Chondrocyte (in vitro differentiated cells): ENCODE data around the gene SLC39A5. TPM values are rescaled to one million over a fixed set of nuclear protein-coding genes. Genes with fewer than 3 reads are reported as not detected.
"Not testable (repeated sequence)": the region's sequence is repeated elsewhere in the genome, so short reads cannot be mapped to it uniquely, and the experiment has no call there.

Experiments used
- DNase-seq: peaks from one replicate; pipeline ENCODE4 v3.0.0; 2021; ENCODE audit warnings: mixed read lengths, low spot score
- H3K27ac Mint-ChIP-seq: one replicate; pipeline ENCODE4 v1.8.0; 2021; ENCODE audit warnings: mild to moderate bottlenecking, moderate library complexity, mixed read lengths; ENCODE audit not compliant: unreplicated experiment
- H3K27me3 Mint-ChIP-seq: 2 replicates; pipeline ENCODE4 v1.8.0; 2021; ENCODE audit warnings: low read depth, mixed read lengths
- H3K36me3 Mint-ChIP-seq: 2 replicates; pipeline ENCODE4 v1.8.0; 2021; ENCODE audit warnings: low read depth, mixed read lengths
- H3K4me1 Mint-ChIP-seq: 2 replicates; pipeline ENCODE4 v1.8.0; 2021; ENCODE audit warnings: low read depth, mild to moderate bottlenecking, mixed read lengths
- H3K4me3 Mint-ChIP-seq: one replicate; pipeline ENCODE4 v1.8.0; 2021; ENCODE audit warnings: mild to moderate bottlenecking, moderate library complexity, mixed read lengths; ENCODE audit not compliant: unreplicated experiment
- H3K9me3 Mint-ChIP-seq: 2 replicates; pipeline ENCODE4 v1.8.0; 2021; ENCODE audit warnings: low read depth, mixed read lengths
- total RNA-seq: library from RNA; stranded (reverse); gene quantifications from 3 replicates; pipeline ENCODE4 v1.2.1, GENCODE V29; 2021
- TF ChIP-seq, protein P1 (sequence below): fragments of 200-600 bp; sonication (generic); IDR thresholded peaks from 2 replicates; pipeline ENCODE4 v1.5.0; 2021; ENCODE audit warnings: antibody characterized with exemption, mild to moderate bottlenecking, moderate library complexity

SLC39A5 gene
- total RNA-seq, 1 donor from 2014 or later: 0.47 TPM

DNA sequence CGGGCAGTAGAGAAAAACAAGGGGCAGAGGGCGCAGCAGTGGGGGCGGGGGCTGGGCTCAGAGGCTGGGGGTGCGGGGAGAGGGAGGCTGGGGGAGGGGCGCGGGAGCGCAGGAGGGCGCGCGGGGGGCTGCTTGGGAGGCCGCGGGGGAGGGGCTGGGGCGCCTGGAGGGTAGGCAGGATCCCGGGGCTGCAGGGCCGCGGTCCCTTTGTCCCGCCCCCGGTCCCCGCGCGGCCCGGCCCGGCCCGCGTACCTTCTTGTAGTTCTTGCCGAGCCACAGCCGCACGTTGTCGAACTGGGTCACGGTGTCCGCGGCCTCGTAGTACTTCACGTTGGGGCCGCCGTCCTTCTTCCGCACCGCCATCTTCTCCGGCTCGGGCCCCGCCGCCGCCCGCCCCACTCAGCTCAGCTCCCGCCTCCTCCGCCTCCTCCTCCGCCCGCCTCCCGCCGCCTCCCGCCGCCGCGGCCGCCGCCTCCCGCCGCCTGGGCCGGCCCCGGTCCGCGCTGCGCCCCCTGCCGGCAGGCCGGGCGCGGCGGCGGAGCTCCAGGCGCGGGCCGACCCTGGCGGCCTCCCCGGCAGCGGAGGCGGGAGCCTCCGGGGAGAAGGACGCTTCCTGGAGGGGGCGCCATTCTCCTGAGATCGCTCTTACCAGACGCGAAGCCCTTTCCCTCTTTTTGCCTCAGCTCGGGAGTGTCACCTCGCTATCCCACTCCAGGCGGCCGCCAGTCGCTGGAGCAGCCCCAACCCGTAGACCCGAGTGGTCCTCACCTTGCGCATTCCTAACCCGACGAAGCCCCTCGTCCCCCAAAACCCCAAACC lies 40.5 kb upstream of the SLC39A5 start, which contains the start of gene SMARCC2:
Gene SMARCC2 (minus strand): TSS at position 385 of the 819 bp plus-strand sequence. CDS start 22 bp downstream, at position 363.
- no peaks in the 10 kb centered on the region for H3K27me3 Mint-ChIP-seq
- peaks cover 33% of the 10 kb centered on the region for H3K4me1 Mint-ChIP-seq
- H3K4me3 Mint-ChIP-seq: peak within 1 kb of the TSS; percentile 99
- DNase-seq: no peak
- peak within 1 kb of the TSS; percentile 99 for H3K27ac Mint-ChIP-seq
- H3K36me3 Mint-ChIP-seq: peaks cover 8% of the 10 kb centered on the region
- TF ChIP-seq, protein P1, sequence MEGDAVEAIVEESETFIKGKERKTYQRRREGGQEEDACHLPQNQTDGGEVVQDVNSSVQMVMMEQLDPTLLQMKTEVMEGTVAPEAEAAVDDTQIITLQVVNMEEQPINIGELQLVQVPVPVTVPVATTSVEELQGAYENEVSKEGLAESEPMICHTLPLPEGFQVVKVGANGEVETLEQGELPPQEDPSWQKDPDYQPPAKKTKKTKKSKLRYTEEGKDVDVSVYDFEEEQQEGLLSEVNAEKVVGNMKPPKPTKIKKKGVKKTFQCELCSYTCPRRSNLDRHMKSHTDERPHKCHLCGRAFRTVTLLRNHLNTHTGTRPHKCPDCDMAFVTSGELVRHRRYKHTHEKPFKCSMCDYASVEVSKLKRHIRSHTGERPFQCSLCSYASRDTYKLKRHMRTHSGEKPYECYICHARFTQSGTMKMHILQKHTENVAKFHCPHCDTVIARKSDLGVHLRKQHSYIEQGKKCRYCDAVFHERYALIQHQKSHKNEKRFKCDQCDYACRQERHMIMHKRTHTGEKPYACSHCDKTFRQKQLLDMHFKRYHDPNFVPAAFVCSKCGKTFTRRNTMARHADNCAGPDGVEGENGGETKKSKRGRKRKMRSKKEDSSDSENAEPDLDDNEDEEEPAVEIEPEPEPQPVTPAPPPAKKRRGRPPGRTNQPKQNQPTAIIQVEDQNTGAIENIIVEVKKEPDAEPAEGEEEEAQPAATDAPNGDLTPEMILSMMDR: peak; percentile 87
- H3K9me3 Mint-ChIP-seq: no peaks in the 10 kb centered on the region

DNA sequence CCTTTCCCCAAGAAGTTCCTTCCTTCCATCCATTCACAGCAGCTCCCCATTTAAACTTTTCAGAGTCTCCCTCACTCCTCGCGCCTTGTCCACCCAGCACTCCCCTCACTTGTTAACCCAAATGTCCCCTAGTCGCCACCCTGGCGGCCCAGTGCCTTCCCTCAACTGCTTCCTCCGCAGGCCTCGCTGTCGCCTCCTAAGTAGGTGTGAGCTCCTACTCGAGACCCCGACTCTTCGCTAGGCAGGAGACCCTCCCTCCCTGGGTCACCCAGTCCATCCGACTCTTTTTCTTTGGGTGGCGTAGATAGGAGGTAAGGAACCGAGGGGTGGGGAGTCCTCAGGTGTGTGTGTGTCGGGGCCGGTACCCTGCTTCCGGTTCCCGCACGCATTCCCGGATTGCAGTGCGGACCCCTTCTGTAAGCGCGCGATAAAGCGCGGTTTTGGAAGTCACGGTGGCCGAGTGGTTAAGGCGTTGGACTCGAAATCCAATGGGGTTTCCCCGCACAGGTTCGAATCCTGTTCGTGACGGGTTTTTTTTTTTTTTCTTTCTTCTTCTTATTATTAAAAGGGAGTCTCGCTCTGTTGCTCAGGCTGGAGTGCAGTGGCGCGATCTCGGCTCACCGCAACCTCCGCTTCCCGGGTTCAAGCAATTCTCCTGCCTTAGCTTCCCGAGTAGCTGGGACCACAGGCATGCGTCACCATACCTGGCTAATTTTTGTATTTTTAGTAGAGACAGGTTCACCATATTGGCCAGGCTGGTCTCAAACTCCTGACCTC lies 39.7 kb upstream of the SLC39A5 start:
- peaks cover 4% of the 10 kb centered on the region for H3K36me3 Mint-ChIP-seq
- H3K9me3 Mint-ChIP-seq: no peaks in the 10 kb centered on the region
- peaks cover 33% of the 10 kb centered on the region for H3K4me1 Mint-ChIP-seq
- no peak for DNase-seq
- peak overlapping the region; percentile 99 for H3K27ac Mint-ChIP-seq
- H3K27me3 Mint-ChIP-seq: no peaks in the 10 kb centered on the region
- TF ChIP-seq, protein P1: peak; percentile 67
- peak overlapping the region; percentile 99 for H3K4me3 Mint-ChIP-seq

DNA sequence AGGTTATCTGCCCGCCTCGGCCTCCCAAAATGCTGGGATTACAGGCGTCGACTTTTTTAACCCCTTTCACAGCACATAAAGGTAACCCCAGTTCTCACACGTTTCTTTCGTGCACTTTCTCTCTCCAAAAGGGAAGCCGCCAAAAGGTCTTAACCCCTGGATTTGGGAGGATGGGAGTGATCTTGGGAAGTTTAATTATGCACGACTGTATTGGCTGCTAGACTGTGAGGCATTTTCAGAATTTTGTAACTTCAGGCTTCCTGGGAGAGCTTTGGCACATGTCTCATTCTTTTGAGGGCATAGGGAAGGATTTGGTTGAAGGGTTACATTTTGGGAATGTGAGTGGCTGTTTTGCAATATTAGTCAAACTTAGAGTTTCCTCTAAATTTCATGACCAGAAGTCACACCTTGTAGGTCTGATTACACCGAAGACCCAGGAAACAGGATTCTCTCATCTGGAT lies 39.1 kb upstream of the SLC39A5 start:
- peak overlapping the region; percentile 99 for H3K4me3 Mint-ChIP-seq
- TF ChIP-seq, protein P1: no peak
- no peaks in the 10 kb centered on the region for H3K27me3 Mint-ChIP-seq
- no peak for DNase-seq
- peaks cover 4% of the 10 kb centered on the region for H3K36me3 Mint-ChIP-seq
- peak overlapping the region; percentile 99 for H3K27ac Mint-ChIP-seq
- H3K9me3 Mint-ChIP-seq: no peaks in the 10 kb centered on the region
- peaks cover 33% of the 10 kb centered on the region for H3K4me1 Mint-ChIP-seq

DNA sequence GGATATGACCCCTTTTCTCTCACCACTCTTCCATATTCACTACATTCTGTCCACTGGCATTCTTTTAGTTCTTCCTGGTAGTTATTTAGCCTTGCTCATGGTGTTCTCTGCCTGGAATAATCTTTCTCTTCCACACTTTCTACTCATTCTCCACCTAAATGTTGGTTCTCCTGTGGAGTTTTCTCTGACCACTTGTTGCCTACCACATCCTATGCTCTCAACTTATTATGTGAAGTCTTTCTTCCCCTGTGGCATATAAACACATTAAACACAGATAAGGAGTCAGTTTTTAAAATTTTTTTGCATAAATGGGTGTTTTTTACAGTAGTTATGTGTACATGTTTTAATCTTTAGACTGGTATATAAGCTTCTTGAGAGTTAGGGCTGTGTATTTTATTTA lies 37.3 kb upstream of the SLC39A5 start:
- Mint-ChIP-seq H3K4me3 (no peak overlapping the region), H3K27ac (no peak overlapping the region), H3K27me3 (no peaks in the 10 kb centered on the region), H3K9me3 (no peaks in the 10 kb centered on the region), H3K4me1 (peaks cover 37% of the 10 kb centered on the region), H3K36me3 (no peaks in the 10 kb centered on the region)
- TF ChIP-seq, protein P1: no peak
- no peak for DNase-seq

DNA sequence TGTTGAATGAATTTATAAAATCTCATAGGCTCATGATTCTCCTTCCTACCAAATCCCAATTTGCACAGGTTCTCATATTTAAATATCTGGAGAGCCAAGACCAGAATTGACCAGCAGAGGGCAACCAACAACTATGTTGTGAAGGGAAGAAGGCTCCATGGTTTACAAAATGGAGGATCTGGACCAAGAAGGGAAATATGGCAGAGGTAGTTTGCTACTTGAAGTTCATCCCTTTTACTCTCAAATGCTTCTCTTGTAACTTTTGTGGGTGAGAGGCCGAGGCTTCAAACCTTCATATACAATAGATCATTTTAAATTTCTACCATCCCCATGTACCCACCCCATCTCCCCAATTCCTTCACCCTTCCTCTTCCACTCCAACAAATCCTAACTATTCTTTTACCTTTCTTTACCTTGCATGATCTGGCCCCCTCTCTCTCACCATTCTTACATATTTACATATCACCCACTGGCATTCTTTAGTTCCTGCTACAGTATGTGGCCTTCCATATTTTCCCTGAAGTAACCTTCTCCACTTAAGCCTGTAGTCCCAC lies 36.7 kb upstream of the SLC39A5 start:
- Mint-ChIP-seq H3K4me1 (peaks cover 34% of the 10 kb centered on the region), H3K9me3 (no peaks in the 10 kb centered on the region), H3K27ac (peak overlapping the region; percentile 52), H3K4me3 (no peak overlapping the region), H3K27me3 (no peaks in the 10 kb centered on the region), H3K36me3 (no peaks in the 10 kb centered on the region)
- TF ChIP-seq, protein P1: peak; percentile 92
- DNase-seq: no peak

DNA sequence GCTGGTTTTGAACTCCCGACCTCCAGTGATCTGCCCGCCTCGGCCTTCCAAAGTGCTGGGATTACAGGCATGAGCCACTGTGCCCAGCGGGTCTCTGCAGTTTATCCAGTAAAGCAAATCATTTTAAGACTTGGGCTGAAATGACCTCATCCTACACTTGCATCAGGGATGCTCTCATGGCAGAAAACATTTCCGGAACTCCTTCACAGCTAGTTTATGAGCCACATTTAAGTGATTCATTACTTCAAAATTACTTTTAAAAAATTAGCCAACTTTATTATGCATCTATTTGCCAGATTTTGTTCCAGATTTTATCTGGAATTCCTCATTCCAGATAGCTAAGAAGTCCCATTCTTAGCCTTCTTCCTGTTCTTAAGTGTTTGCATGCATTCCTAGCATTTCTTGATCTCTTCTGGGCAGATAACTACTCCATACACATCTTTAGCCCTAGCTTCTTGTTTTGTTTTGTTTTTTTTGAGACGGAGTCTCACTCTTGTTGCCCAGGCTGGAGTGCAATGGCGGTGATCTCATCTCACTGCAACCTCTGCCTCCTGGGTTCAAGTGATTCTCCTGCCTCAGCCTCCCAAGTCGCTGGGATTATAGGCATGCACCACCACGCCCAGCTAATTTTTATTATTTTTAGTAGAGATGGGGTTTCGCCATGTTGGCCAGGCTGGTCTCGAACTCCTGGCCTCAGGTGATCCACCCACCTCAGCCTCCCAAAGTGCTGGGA lies 32.9 kb upstream of the SLC39A5 start:
- H3K4me3 Mint-ChIP-seq: not testable (repeated sequence)

More for the DNA sequence above, 32.9 kb upstream of the SLC39A5 start:
- not testable (repeated sequence) for H3K27me3 Mint-ChIP-seq, DNase-seq, H3K9me3 Mint-ChIP-seq, H3K36me3 Mint-ChIP-seq
- peaks cover 27% of the 10 kb centered on the region for H3K4me1 Mint-ChIP-seq
- H3K27ac Mint-ChIP-seq: peak overlapping the region; percentile 91
